Stomach (tissue), 9 donors: Measurements from ENCODE around the gene PTBP3. TPM values are rescaled to one million over a fixed set of nuclear protein-coding genes. Genes with fewer than 3 reads are reported as not detected.

Source experiments
- DNase-seq, 2 donors: peaks; one replicate each; pipeline versions ENCODE4 v3.0.0 to v3.0.0-alpha.2; 2013 to 2019
- H3K27ac ChIP-seq, 5 donors: fragments of 200-600 bp in 4 of 5; sonication (generic) in 4 of 5; one replicate each; pipeline ENCODE4 v1.5.1; 2013 to 2019; ENCODE audit warnings: mild to moderate bottlenecking in 1 of 5, moderate library complexity in 1 of 5
- H3K27me3 ChIP-seq, 3 donors: fragments of 200-600 bp; sonication (generic); one replicate each; pipeline ENCODE4 v1.5.1; 2017 to 2019; ENCODE audit warnings: mixed run types in 1 of 3
- H3K36me3 ChIP-seq, 4 donors: fragments of 200-600 bp; sonication (generic); 1 replicate in 3 of 4; 2 replicates in 1 of 4; pipeline ENCODE4 v1.5.1; 2016 to 2019
- H3K4me1 ChIP-seq, 4 donors: fragments of 200-600 bp; sonication (generic); one replicate each; pipeline ENCODE4 v1.5.1; 2016 to 2019
- H3K4me3 ChIP-seq, 4 donors: fragments of 200-600 bp; sonication (generic) in 3 of 4; one replicate each; pipeline ENCODE4 v1.5.1; 2016 to 2019; ENCODE audit warnings: mild to moderate bottlenecking in 1 of 4
- H3K9me3 ChIP-seq, 4 donors: fragments of 200-600 bp; sonication (generic); one replicate each; pipeline ENCODE4 v1.5.1; 2016 to 2019
- EP300 ChIP-seq: sonication (generic); formaldehyde crosslinking; IDR thresholded peaks from one replicate; pipeline ENCODE4 v1.6.1; 2017; ENCODE audit warnings: antibody characterized with exemption
- POLR2A ChIP-seq, 4 donors: fragments of 450-650 bp; IDR thresholded peaks; one replicate each; pipeline ENCODE4 v1.6.1; 2016; ENCODE audit warnings: antibody characterized with exemption in 4 of 4, control low read depth in 2 of 4, mild to moderate bottlenecking in 1 of 4, moderate library complexity in 1 of 4
- POLR2AphosphoS5 ChIP-seq, 3 donors: sonication (generic); formaldehyde crosslinking; IDR thresholded peaks; one replicate each; pipeline ENCODE4 v1.6.1; 2016; ENCODE audit warnings: antibody characterized with exemption in 3 of 3
- WGBS, 5 donors: extraction: QIAGEN DNeasy Blood & Tissue Kit in 3 of 5; methylation state at CpG; one replicate each; pipeline versions ENCODE4 v1.1.5 to v1.1.7; 2013 to 2018; 5-methylcytosine and 5-hydroxymethylcytosine counted together
- intact Hi-C: fragments of 100-400 bp; cut with DNase I; formaldehyde crosslinking; loops from one replicate; pipeline ENCODE4 v1.15.1; 2023; ENCODE audit warnings: low total_unique reads
- polyA plus RNA-seq, 3 donors: library from polyadenylated mRNA; stranded (reverse); fragments of 200-250 nt; gene quantifications; one replicate each; pipeline ENCODE4 v1.2.3, GENCODE V29; 2013
- total RNA-seq, 5 donors: library from RNA; depleted of rRNA; stranded (reverse); fragments of >200 nt; gene quantifications; one replicate each; pipeline versions ENCODE4 v1.1.0 to v1.2.3, GENCODE V29; 2014 to 2016
- TF ChIP-seq, protein P1 (sequence below), 7 experiments: fragments of 450-650 bp in 4 of 7; fragments of 200-600 bp in 3 of 7; sonication (generic) in 3 of 7; IDR thresholded peaks; one replicate each; pipeline ENCODE4 v1.5.1; 2016 to 2019; ENCODE audit warnings: antibody characterized with exemption in 7 of 7, control low read depth in 2 of 7, mild to moderate bottlenecking in 1 of 7
- donor health status: healthy with polysubstance abuse.
- donor health status: Bipolar disorder and iron deficiency.
- donor health status: healthy.

The PTBP3 gene
- total and polyA plus RNA-seq, 8 donors, result 11.7 to 90.7 (median 24.1) TPM

DNA sequence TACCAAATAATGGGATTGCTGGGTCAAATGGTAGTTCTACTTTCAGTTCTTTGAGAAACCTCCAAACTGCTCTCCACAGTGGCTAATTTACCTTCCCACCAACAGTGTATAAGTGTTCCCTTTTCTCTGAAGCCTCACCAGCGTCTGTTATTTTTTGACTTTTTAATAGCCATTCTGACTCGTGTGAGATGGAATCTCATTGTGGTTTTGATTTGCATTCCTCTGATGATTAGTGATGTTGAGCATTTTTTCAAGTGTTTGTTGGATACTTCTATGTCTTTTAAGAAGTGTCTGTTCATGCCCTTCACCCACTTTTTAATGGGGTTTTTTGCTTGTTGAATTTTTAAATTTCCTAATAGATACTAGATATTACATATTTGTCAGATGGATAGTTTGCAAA lies 129.9 kb downstream of the PTBP3 start:
- H3K27me3 ChIP-seq, result no peaks in the 10 kb centered on the region
- H3K4me3 ChIP-seq, result no peak overlapping the region
- H3K4me1 ChIP-seq, result no peaks in the 10 kb centered on the region
- H3K36me3 ChIP-seq, result peaks cover 0 to 33% (median 18%) of the 10 kb centered on the region in 4 donors
- no peak for DNase-seq
- intact Hi-C loops, result no loop called here
- TF ChIP-seq, protein P1, sequence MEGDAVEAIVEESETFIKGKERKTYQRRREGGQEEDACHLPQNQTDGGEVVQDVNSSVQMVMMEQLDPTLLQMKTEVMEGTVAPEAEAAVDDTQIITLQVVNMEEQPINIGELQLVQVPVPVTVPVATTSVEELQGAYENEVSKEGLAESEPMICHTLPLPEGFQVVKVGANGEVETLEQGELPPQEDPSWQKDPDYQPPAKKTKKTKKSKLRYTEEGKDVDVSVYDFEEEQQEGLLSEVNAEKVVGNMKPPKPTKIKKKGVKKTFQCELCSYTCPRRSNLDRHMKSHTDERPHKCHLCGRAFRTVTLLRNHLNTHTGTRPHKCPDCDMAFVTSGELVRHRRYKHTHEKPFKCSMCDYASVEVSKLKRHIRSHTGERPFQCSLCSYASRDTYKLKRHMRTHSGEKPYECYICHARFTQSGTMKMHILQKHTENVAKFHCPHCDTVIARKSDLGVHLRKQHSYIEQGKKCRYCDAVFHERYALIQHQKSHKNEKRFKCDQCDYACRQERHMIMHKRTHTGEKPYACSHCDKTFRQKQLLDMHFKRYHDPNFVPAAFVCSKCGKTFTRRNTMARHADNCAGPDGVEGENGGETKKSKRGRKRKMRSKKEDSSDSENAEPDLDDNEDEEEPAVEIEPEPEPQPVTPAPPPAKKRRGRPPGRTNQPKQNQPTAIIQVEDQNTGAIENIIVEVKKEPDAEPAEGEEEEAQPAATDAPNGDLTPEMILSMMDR (IDR thresholded peaks at IDR 0.05), result no peak
- TF ChIP-seq POLR2A (IDR thresholded peaks at IDR 0.05), result no peak
- H3K27ac ChIP-seq, result no peak overlapping the region
- H3K9me3 ChIP-seq, result peaks cover 0 to 19% (median 16%) of the 10 kb centered on the region in 4 donors
- WGBS, 5 donors, result 77 to 88% (median 87%) methylated on average over 2 of the region's 2 CpGs

DNA sequence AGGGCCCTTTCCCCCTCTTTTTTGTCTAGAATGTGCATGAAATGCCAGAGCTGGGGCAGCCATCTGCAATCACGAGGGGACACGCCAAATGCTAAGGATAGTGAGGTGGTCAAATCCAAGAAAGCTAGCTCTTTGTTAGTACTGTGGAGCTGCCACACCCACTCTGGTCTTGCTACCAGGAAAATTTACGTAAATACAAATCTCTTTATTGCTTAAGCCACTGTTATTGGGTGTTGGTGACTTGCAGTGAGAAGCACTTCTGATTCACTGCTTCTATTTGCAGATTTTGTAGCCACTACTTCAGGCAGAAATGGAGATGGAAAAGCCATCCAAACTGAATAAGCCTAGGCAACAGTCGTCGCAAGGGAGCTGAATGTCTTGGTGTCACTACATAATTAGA lies 132.7 kb downstream of the PTBP3 start:
- intact Hi-C loops, result no loop called here
- 63 to 83% (median 75%) methylated on average over 5 of the region's 5 CpGs for WGBS, 5 donors
- peaks cover 0 to 5% (median 0%) of the 10 kb centered on the region in 4 donors for H3K36me3 ChIP-seq
- TF ChIP-seq, protein P1 (IDR thresholded peaks at IDR 0.05), result no peak
- no peak for TF ChIP-seq POLR2AphosphoS5 (IDR thresholded peaks at IDR 0.05)
- no peak for TF ChIP-seq EP300
- no peak for TF ChIP-seq POLR2A (IDR thresholded peaks at IDR 0.05)
- H3K27me3 ChIP-seq, result no peaks in the 10 kb centered on the region
- peak in 1 of 2 donors; percentile 20 for DNase-seq
- no peak overlapping the region for H3K4me3 ChIP-seq
- H3K4me1 ChIP-seq, result no peaks in the 10 kb centered on the region
- no peak overlapping the region for H3K27ac ChIP-seq
- no peaks in the 10 kb centered on the region for H3K9me3 ChIP-seq

DNA sequence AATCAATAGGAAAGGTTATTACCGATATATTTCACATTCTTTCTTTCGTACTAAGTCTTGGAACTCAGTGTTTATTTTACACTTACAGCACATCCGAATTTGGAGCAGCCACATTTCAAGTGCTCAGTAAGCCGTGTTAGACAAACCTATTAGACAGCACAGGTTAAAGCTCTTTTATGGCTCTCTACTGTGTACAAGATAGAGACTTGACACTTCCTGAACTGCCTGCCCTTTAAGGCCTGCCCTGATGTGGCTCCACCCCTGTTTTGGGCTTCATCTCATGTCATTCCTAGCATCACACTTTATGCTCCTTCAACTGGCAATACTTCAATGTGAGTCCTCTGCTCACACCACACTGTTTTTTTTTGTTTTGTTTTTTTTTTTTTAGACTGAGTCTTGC lies 134.8 kb downstream of the PTBP3 start:
- H3K9me3 ChIP-seq, result no peaks in the 10 kb centered on the region
- peak in 1 of 2 donors; percentile 4 for DNase-seq

DNA sequence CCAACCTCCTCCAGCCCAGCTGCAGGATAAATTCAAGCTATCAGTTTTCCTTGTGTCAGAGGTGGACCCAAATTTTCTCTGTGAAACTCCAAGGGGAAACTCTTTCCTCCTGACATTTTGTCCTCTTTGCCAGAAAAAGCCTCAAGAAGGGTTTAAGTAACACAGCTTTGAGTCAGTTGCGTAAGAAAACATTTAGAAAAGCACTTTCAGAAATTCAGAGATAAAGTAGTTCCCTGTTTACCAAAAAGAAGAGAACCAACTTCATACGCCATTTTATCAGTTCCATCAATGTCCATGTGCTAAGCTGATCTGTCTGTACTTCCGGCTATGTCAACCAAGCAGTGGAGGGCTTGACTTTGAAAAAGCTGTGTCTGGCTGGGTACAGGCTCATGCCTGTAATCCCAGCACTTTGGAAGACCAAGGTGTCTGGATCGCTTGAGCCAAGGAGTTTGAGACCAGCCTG lies 138.4 kb downstream of the PTBP3 start:
- H3K36me3 ChIP-seq, result no peaks in the 10 kb centered on the region
- no peaks in the 10 kb centered on the region for H3K27me3 ChIP-seq
- no peaks in the 10 kb centered on the region for H3K4me1 ChIP-seq
- H3K27ac ChIP-seq, result peak overlapping the region in 1 of 5 donors; percentile 34
- DNase-seq, result no peak
- H3K4me3 ChIP-seq, result no peak overlapping the region
- no peaks in the 10 kb centered on the region for H3K9me3 ChIP-seq
- WGBS, 5 donors, result 71 to 87% (median 77%) methylated on average over 4 of the region's 4 CpGs
- intact Hi-C loops, result no loop called here
- TF ChIP-seq POLR2AphosphoS5 (IDR thresholded peaks at IDR 0.05) (no peak), EP300 (no peak), POLR2A (IDR thresholded peaks at IDR 0.05) (no peak)
- TF ChIP-seq, protein P1 (IDR thresholded peaks at IDR 0.05), result no peak

More for the DNA sequence above, 134.8 kb downstream of the PTBP3 start:
- no peak for TF ChIP-seq EP300
- TF ChIP-seq, protein P1 (IDR thresholded peaks at IDR 0.05), result no peak
- TF ChIP-seq POLR2A (IDR thresholded peaks at IDR 0.05), result no peak
- TF ChIP-seq POLR2AphosphoS5 (IDR thresholded peaks at IDR 0.05), result no peak
- 45 to 79% (median 68%) methylated on average over 4 of the region's 4 CpGs for WGBS, 5 donors
- H3K4me3 ChIP-seq, result no peak overlapping the region
- H3K27me3 ChIP-seq, result no peaks in the 10 kb centered on the region
- no peaks in the 10 kb centered on the region for H3K4me1 ChIP-seq
- no peak overlapping the region for H3K27ac ChIP-seq
- intact Hi-C loops, result no loop called here
- H3K36me3 ChIP-seq, result no peaks in the 10 kb centered on the region
